HepG2 (cell line): ENCODE measurements around the gene ST3GAL2. TPM values are rescaled to one million over a fixed set of nuclear protein-coding genes. Genes with fewer than 3 reads are reported as not detected.

Source experiments
- ATF7 ChIP-seq, 2 experiments: fragments of 450-650 bp in 1 of 2; sonication (generic) in 1 of 2; formaldehyde crosslinking in 1 of 2; IDR thresholded peaks; 2 replicates each; pipeline versions ENCODE4 v1.4.0 to v1.6.1; 2016 to 2020; ENCODE audit warnings: antibody characterized with exemption in 1 of 2, mild to moderate bottlenecking in 1 of 2, missing genetic modification reagents in 1 of 2
- CCAR2 ChIP-seq: fragments of 200-400 bp; formaldehyde crosslinking; optimal IDR thresholded peaks from 2 replicates; pipeline ENCODE3; 2018; ENCODE audit warnings: low read depth, mild to moderate bottlenecking, low read length, moderate library complexity
- EP300 ChIP-seq, 3 experiments: sonication (generic) in 1 of 3; formaldehyde crosslinking in 1 of 3; IDR thresholded peaks; 2 replicates each; pipeline versions ENCODE4 v1.5.1 to v1.6.1; 2011 to 2020; ENCODE audit warnings: low read depth in 2 of 3, low read length in 2 of 3, borderline replicate concordance in 1 of 3, improper control_type of control experiment in 1 of 3, mild to moderate bottlenecking in 1 of 3, missing genetic modification reagents in 1 of 3, moderate library complexity in 1 of 3
- FLYWCH1 ChIP-seq: sonication (generic); formaldehyde crosslinking; IDR thresholded peaks from 2 replicates; pipeline ENCODE4 v1.8.1; 2023; ENCODE audit warnings: mild to moderate bottlenecking, missing genetic modification reagents
- FOSL1 ChIP-seq: sonication (generic); formaldehyde crosslinking; IDR thresholded peaks from 2 replicates; pipeline ENCODE4 v1.9.0; 2021; ENCODE audit warnings: missing genetic modification reagents, borderline replicate concordance
- GATAD2A ChIP-seq: IDR thresholded peaks from 2 replicates; pipeline ENCODE4 v1.6.1; 2016
- IRF2 ChIP-seq: IDR thresholded peaks from 2 replicates; pipeline ENCODE4 v1.6.1; 2018; ENCODE audit warnings: missing genetic modification reagents, missing compliant biosample characterization
- KDM5B ChIP-seq: sonication (generic); formaldehyde crosslinking; IDR thresholded peaks from 2 replicates; pipeline ENCODE4 v1.4.0; 2020; ENCODE audit warnings: missing genetic modification reagents, mild to moderate bottlenecking, borderline replicate concordance
- SIX1 ChIP-seq: sonication (generic); formaldehyde crosslinking; IDR thresholded peaks from 2 replicates; pipeline ENCODE4 v1.4.0; 2020; ENCODE audit warnings: missing genetic modification reagents, borderline replicate concordance
- SIX4 ChIP-seq: sonication (generic); formaldehyde crosslinking; IDR thresholded peaks from 2 replicates; pipeline ENCODE4 v1.4.0; 2020; ENCODE audit warnings: missing genetic modification reagents
- SNRNP70 ChIP-seq: fragments of 200-400 bp; formaldehyde crosslinking; IDR thresholded peaks from 2 replicates; pipeline ENCODE4 v1.6.1; 2017; ENCODE audit warnings: mild to moderate bottlenecking, low read depth, low read length, moderate library complexity
- WIZ ChIP-seq: sonication (generic); formaldehyde crosslinking; IDR thresholded peaks from 2 replicates; pipeline ENCODE4 v1.5.1; 2020; ENCODE audit warnings: mild to moderate bottlenecking, missing genetic modification reagents
- ZC3H4 ChIP-seq: sonication (generic); formaldehyde crosslinking; IDR thresholded peaks from 2 replicates; pipeline ENCODE4 v1.4.0; 2020; ENCODE audit warnings: missing genetic modification reagents, borderline replicate concordance
- ZNF138 ChIP-seq: sonication (generic); formaldehyde crosslinking; IDR thresholded peaks from 2 replicates; pipeline ENCODE4 v1.5.0; 2020; ENCODE audit warnings: mild to moderate bottlenecking, low read depth, missing genetic modification reagents
- ZNF34 ChIP-seq: sonication (generic); formaldehyde crosslinking; IDR thresholded peaks from 2 replicates; pipeline ENCODE4 v1.4.0; 2020; ENCODE audit warnings: mild to moderate bottlenecking, missing genetic modification reagents, borderline replicate concordance
- ZNF367 ChIP-seq: sonication (generic); formaldehyde crosslinking; IDR thresholded peaks from 2 replicates; pipeline ENCODE4 v1.4.0; 2020; ENCODE audit warnings: missing genetic modification reagents, borderline replicate concordance
- ZNF546 ChIP-seq: sonication (generic); formaldehyde crosslinking; conservative IDR thresholded peaks from 2 replicates; pipeline ENCODE4 v1.8.1; 2023; ENCODE audit warnings: mild to moderate bottlenecking, missing genetic modification reagents
- ZNF577 ChIP-seq: sonication (generic); formaldehyde crosslinking; IDR thresholded peaks from 2 replicates; pipeline ENCODE4 v1.4.0; 2020; ENCODE audit warnings: mild to moderate bottlenecking, low read depth, missing genetic modification reagents, borderline replicate concordance
- ZNF652 ChIP-seq: IDR thresholded peaks from 2 replicates; pipeline ENCODE4 v1.6.1; 2016; ENCODE audit warnings: low read depth, borderline replicate concordance
- polyA plus RNA-seq, 8 experiments: library from polyadenylated mRNA; depleted of rRNA in 3 of 8; stranded (reverse) in 7 of 8; unstranded in 1 of 8; fragments of >200 nt; fragmentation: Illumina TruSeq in 4 of 8; extraction: Trizol in 4 of 8; gene quantifications; 2 replicates each; pipeline versions ENCODE4 v1.2.1 to v1.2.3, GENCODE V29; 2011 to 2016; ENCODE audit warnings: low read depth in 4 of 8, missing spikeins in 1 of 8, mixed read lengths in 1 of 8; ENCODE audit not compliant: insufficient read depth in 1 of 8
- total RNA-seq, 5 experiments: library from RNA; depleted of rRNA; stranded (reverse); fragments of >200 nt; fragmentation: Illumina TruSeq; extraction: Trizol; gene quantifications; 2 replicates each; pipeline ENCODE4 v1.2.3, GENCODE V29; 2016; ENCODE audit warnings: low read depth in 1 of 5
- TF ChIP-seq, protein P1 (sequence below): sonication (generic); formaldehyde crosslinking; IDR thresholded peaks from 2 replicates; pipeline ENCODE4 v1.4.0; 2020; ENCODE audit warnings: mild to moderate bottlenecking, low read depth, missing genetic modification reagents
- TF ChIP-seq, protein P2 (sequence below): sonication (generic); formaldehyde crosslinking; conservative IDR thresholded peaks from 2 replicates; pipeline ENCODE4 v1.5.0; 2020; ENCODE audit warnings: missing genetic modification reagents
- TF ChIP-seq, protein P3 (sequence below): sonication (generic); formaldehyde crosslinking; conservative IDR thresholded peaks from 2 replicates; pipeline ENCODE4 v1.8.0; 2022; ENCODE audit warnings: missing genetic modification reagents
- TF ChIP-seq, protein P4 (sequence below): sonication (generic); formaldehyde crosslinking; IDR thresholded peaks from 2 replicates; pipeline ENCODE4 v1.5.0; 2020; ENCODE audit warnings: missing genetic modification reagents, mild to moderate bottlenecking, borderline replicate concordance

ST3GAL2 gene
- total and polyA plus RNA-seq, 2 of the 13 experiments (the other 11 are each of a cell fraction or from before 2014, with no cell fraction given): 16.3 to 24.9 TPM

DNA sequence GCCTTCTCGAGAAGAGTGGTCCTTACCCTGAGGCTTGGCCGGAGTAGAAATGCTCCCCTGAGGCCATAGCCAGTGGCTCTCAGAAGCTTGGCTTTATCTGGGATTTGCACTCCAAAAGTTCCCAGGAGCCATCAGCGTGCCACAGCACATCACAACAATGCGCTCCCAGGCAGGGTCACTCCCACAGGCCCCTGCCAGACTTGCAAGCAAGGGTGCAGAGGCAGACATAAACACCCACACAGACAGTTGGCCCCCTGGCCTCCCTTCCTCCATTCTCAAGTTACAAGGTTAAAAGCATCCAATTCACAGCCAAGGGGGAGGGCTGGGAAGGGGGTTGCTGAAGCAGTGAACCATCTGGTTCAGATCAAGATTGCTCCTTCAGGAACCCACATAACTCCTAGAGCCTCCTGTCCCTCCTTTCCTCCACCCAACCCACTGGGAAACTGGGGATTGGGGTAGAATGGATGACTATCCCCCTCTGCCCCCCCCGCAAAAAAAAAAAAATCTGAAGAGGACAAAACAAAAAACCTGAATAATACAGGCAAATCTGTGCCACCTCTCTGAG, 1.8 kb downstream of the ST3GAL2 start (continued):
- TF ChIP-seq CCAR2: no peak
- TF ChIP-seq ATF7 (IDR thresholded peaks at IDR 0.05): no peak
- no peak for TF ChIP-seq ATF7 (CRISPR knock-in tag; IDR thresholded peaks at IDR 0.05)
- TF ChIP-seq IRF2 (CRISPR knock-in tag): no peak
- TF ChIP-seq GATAD2A: peak; percentile 56
- TF ChIP-seq, protein P1, sequence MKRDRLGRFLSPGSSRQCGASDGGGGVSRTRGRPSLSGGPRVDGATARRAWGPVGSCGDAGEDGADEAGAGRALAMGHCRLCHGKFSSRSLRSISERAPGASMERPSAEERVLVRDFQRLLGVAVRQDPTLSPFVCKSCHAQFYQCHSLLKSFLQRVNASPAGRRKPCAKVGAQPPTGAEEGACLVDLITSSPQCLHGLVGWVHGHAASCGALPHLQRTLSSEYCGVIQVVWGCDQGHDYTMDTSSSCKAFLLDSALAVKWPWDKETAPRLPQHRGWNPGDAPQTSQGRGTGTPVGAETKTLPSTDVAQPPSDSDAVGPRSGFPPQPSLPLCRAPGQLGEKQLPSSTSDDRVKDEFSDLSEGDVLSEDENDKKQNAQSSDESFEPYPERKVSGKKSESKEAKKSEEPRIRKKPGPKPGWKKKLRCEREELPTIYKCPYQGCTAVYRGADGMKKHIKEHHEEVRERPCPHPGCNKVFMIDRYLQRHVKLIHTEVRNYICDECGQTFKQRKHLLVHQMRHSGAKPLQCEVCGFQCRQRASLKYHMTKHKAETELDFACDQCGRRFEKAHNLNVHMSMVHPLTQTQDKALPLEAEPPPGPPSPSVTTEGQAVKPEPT: no peak
- TF ChIP-seq ZNF367 (CRISPR knock-in tag): no peak
- TF ChIP-seq SIX4 (CRISPR knock-in tag): peak; percentile 96
- no peak for TF ChIP-seq SNRNP70
- no peak for TF ChIP-seq ZNF546
- TF ChIP-seq, protein P2, sequence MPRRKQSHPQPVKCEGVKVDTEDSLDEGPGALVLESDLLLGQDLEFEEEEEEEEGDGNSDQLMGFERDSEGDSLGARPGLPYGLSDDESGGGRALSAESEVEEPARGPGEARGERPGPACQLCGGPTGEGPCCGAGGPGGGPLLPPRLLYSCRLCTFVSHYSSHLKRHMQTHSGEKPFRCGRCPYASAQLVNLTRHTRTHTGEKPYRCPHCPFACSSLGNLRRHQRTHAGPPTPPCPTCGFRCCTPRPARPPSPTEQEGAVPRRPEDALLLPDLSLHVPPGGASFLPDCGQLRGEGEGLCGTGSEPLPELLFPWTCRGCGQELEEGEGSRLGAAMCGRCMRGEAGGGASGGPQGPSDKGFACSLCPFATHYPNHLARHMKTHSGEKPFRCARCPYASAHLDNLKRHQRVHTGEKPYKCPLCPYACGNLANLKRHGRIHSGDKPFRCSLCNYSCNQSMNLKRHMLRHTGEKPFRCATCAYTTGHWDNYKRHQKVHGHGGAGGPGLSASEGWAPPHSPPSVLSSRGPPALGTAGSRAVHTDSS (CRISPR knock-in tag): no peak
- 0 out of 2 replicates have a peak, but pooled peaks have one; percentile 8 for TF ChIP-seq KDM5B (CRISPR knock-in tag)
- TF ChIP-seq FLYWCH1 (CRISPR knock-in tag): no peak
- peak; percentile 93; the same call in 1 of the 2 replicates for TF ChIP-seq SIX1 (CRISPR knock-in tag)
- no peak for TF ChIP-seq ZNF577 (CRISPR knock-in tag)
- TF ChIP-seq WIZ (CRISPR knock-in tag): no peak
- TF ChIP-seq ZNF138 (CRISPR knock-in tag): no peak
- TF ChIP-seq FOSL1: no peak
- TF ChIP-seq, protein P3, sequence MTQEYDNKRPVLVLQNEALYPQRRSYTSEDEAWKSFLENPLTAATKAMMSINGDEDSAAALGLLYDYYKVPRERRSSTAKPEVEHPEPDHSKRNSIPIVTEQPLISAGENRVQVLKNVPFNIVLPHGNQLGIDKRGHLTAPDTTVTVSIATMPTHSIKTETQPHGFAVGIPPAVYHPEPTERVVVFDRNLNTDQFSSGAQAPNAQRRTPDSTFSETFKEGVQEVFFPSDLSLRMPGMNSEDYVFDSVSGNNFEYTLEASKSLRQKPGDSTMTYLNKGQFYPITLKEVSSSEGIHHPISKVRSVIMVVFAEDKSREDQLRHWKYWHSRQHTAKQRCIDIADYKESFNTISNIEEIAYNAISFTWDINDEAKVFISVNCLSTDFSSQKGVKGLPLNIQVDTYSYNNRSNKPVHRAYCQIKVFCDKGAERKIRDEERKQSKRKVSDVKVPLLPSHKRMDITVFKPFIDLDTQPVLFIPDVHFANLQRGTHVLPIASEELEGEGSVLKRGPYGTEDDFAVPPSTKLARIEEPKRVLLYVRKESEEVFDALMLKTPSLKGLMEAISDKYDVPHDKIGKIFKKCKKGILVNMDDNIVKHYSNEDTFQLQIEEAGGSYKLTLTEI (CRISPR knock-in tag): no peak
- no peak for TF ChIP-seq ZNF34 (CRISPR knock-in tag)
- TF ChIP-seq ZC3H4 (CRISPR knock-in tag): no peak
- no peak for TF ChIP-seq EP300 (IDR thresholded peaks at IDR 0.05; ENCODE audit: low read depth in 2 of 2, low read length in 2 of 2)
- 0 out of 2 replicates have a peak, but pooled peaks have one; percentile 17 for TF ChIP-seq EP300 (CRISPR knock-in tag; IDR thresholded peaks at IDR 0.05; ENCODE audit: borderline replicate concordance)
- no peak for TF ChIP-seq ZNF652 (CRISPR knock-in tag)
- TF ChIP-seq, protein P4, sequence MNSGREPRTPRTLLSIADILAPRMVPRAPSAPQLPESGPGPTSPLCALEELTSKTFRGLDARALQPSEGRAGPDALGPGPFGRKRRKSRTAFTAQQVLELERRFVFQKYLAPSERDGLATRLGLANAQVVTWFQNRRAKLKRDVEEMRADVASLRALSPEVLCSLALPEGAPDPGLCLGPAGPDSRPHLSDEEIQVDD (CRISPR knock-in tag): no peak
